Right lobe of liver (tissue), 6 donors: Measurements from ENCODE around the gene TRIP4. TPM values are rescaled to one million over a fixed set of nuclear protein-coding genes. Genes with fewer than 3 reads are reported as not detected.

Source experiments
- ATAC-seq, 4 donors: fragments of 200-7000 bp; cut with Tn5 transposase; one replicate each; pipeline ENCODE4 v1.9.1; 2020; ENCODE audit warnings: mild to moderate bottlenecking in 4 of 4, moderate library complexity in 4 of 4
- DNase-seq, 3 donors: peaks; one replicate each; pipeline ENCODE4 v3.0.0-alpha.2; 2020
- H3K27ac ChIP-seq, 3 donors: fragments of 200-600 bp; one replicate each; pipeline ENCODE4 v1.8.0; 2022
- H3K27me3 ChIP-seq, 2 donors: fragments of 200-600 bp; one replicate each; pipeline ENCODE4 v1.8.0; 2022
- H3K36me3 ChIP-seq, 4 donors: fragments of 200-600 bp; sonication (generic) in 1 of 4; one replicate each; pipeline versions ENCODE4 v1.5.1 to v1.8.0; 2017 to 2022; ENCODE audit warnings: control low read depth in 1 of 4
- H3K4me1 ChIP-seq, 4 donors: fragments of 200-600 bp; sonication (generic) in 1 of 4; one replicate each; pipeline versions ENCODE4 v1.5.1 to v1.8.0; 2017 to 2022; ENCODE audit warnings: control low read depth in 1 of 4
- H3K4me3 ChIP-seq, 3 donors: fragments of 200-600 bp; one replicate each; pipeline ENCODE4 v1.8.0; 2022
- H3K9me3 ChIP-seq, 4 donors: fragments of 200-600 bp; sonication (generic) in 1 of 4; one replicate each; pipeline versions ENCODE4 v1.5.1 to v1.8.0; 2017 to 2022; ENCODE audit warnings: control low read depth in 1 of 4
- POLR2A ChIP-seq: fragments of 450-650 bp; IDR thresholded peaks from one replicate; pipeline ENCODE4 v1.6.1; 2017; ENCODE audit warnings: antibody characterized with exemption, mild to moderate bottlenecking
- WGBS: methylation state at CpG from one replicate; pipeline ENCODE4 v1.1.6; 2018; ENCODE audit warnings: low coverage, low lambda C conversion rate; ENCODE audit not compliant: insufficient coverage; ENCODE audit errors: missing lambda C conversion rate; 5-methylcytosine and 5-hydroxymethylcytosine counted together
- intact Hi-C, 2 donors: fragments of 100-400 bp; cut with DNase I; formaldehyde crosslinking; loops; one replicate each; pipeline versions ENCODE4 v1.11.2 to v1.14.1; 2022
- total RNA-seq, 6 experiments: library from RNA; depleted of rRNA in 2 of 6; stranded (reverse); fragments of >200 nt in 2 of 6; fragmentation: NEBNext Ultra II Directional in 3 of 6; extraction: Animal tissue kit (Norgen Biotek cat#: 25700) in 3 of 6; gene quantifications; one replicate each; pipeline versions ENCODE4 v1.1.0 to v1.2.4, GENCODE V29; 2016 to 2023
- TF ChIP-seq, protein P1 (sequence below), 4 donors: fragments of 200-600 bp in 3 of 4; fragments of 450-650 bp in 1 of 4; IDR thresholded peaks; one replicate each; pipeline versions ENCODE4 v1.5.1 to v1.8.0; 2016 to 2022; ENCODE audit warnings: antibody characterized with exemption in 4 of 4, mild to moderate bottlenecking in 2 of 4
- donor health status: DM: no; HTN: yes; CAD: no.
- donor health status: DM: no; HTN: no; CAD: no.
- donor health status: DM: no; HTN: no; CAD: no.
- donor health status: DM: no; HTN: yes; CAD: no.
- donor health status: DM: no; HTN: yes; CAD: no.

The TRIP4 gene
- total RNA-seq, 6 experiments from 2014 or later, result 4.2 to 12.5 (median 9.5) TPM

DNA sequence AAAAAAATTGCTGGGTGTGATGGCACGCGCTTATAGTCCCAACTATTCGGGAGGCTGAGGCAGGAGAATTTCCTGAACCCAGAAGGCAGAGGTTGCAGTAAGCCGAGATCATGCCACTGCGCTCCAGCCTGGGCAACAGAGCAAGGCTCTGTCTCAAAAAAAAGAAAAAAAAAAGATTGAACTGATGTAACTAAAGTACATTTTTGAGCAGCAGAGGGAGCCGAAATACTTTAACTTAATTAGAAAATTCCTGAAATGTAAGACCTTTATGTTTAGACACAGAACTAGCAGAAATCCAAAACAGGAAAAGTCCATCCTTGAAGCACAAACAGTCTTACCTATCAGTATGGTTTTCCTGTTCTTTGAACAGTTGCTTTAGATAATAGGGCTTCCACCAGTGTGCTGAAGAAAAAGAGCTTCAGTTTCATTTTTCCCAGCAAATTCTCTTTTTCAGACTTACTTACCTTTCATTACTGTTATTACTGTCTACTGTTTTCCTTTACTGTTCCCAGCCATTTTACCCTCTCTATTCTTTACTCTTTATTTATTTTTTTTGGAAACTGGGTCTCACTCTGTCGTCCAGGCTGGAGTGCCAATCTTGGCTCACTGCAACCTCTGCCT, 39.3 kb downstream of the TRIP4 start:
- DNase-seq (no peak), ATAC-seq (peak; percentile 52 to 67 (median 66))
- 72% methylated on average over 7 of the region's 7 CpGs for WGBS
- no peak for TF ChIP-seq POLR2A
- TF ChIP-seq, protein P1, sequence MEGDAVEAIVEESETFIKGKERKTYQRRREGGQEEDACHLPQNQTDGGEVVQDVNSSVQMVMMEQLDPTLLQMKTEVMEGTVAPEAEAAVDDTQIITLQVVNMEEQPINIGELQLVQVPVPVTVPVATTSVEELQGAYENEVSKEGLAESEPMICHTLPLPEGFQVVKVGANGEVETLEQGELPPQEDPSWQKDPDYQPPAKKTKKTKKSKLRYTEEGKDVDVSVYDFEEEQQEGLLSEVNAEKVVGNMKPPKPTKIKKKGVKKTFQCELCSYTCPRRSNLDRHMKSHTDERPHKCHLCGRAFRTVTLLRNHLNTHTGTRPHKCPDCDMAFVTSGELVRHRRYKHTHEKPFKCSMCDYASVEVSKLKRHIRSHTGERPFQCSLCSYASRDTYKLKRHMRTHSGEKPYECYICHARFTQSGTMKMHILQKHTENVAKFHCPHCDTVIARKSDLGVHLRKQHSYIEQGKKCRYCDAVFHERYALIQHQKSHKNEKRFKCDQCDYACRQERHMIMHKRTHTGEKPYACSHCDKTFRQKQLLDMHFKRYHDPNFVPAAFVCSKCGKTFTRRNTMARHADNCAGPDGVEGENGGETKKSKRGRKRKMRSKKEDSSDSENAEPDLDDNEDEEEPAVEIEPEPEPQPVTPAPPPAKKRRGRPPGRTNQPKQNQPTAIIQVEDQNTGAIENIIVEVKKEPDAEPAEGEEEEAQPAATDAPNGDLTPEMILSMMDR (IDR thresholded peaks at IDR 0.05), result peak; percentile 29 to 46 (median 34)
- peaks cover 0 to 21% (median 0%) of the 10 kb centered on the region in 4 donors for H3K4me1 ChIP-seq
- H3K27ac ChIP-seq, result no peak overlapping the region
- H3K4me3 ChIP-seq, result no peak overlapping the region
- peaks cover 0 to 18% (median 2%) of the 10 kb centered on the region in 4 donors for H3K36me3 ChIP-seq
- intact Hi-C loops, result no loop called here
- H3K27me3 ChIP-seq, result no peaks in the 10 kb centered on the region
- H3K9me3 ChIP-seq, result no peaks in the 10 kb centered on the region

DNA sequence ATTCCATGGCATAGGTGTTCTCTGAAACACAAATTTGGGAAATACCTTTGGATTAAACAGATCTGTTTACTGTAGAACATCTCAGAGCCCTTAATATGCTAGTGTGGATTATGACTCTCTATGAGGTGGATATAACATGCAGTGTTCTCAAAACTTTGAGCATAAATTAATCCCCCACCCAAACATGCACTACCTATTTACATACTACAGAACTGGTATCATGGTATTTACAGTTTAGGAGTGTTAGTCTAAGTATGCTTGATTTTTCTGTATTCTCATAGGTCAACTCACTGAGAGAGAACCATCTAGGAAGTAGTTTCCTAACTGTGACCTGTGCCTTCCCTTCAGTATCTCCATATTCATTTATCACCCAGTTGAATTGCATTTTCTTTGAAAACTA, 41.8 kb downstream of the TRIP4 start:
- ATAC-seq, result no peak
- no peak for TF ChIP-seq POLR2A
- TF ChIP-seq, protein P1 (IDR thresholded peaks at IDR 0.05), result no peak
- Histone ChIP-seq H3K27ac (no peak overlapping the region), H3K36me3 (peaks cover 0 to 10% (median 0%) of the 10 kb centered on the region in 4 donors), H3K9me3 (no peaks in the 10 kb centered on the region), H3K27me3 (no peaks in the 10 kb centered on the region), H3K4me3 (no peak overlapping the region), H3K4me1 (peaks cover 0 to 10% (median 0%) of the 10 kb centered on the region in 4 donors)
- DNase-seq, result no peak
- intact Hi-C loops, result no loop called here

DNA sequence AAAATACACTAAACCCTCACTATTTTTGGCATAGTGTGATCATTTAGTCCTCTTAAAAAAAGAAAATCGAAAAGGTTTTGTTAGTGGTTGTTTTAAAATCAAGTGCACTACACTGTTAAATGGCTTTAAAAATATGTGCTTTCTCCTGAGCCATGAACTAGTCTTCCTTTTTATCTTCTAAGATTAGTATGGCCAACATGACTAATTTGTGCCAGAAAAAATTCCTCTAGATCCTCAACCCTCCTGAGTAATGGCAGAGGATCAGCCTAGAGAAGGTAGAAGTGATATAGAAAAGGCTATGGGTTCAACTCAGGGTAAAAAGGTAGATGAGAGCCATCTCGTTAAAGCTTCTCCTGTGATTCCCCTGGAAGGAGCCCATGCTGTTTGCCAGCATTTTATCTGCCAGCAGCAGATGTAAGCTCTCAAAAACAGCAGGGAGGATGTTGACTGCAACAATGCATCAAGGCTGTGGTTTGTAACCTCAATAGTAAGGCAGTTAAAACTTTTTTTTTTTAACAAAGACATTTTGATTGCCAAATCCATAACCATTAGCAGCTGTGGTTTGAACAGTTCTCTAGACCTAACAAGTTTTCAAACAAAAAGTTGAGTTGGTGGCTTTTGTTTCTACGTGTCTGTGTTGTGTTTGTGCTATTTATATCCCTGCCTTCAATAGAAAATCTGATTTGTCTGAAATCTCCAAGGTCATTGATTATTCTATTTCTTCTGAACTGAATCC, 42.5 kb downstream of the TRIP4 start:
- Histone ChIP-seq H3K9me3 (no peaks in the 10 kb centered on the region), H3K27ac (no peak overlapping the region), H3K36me3 (peaks cover 0 to 8% (median 0%) of the 10 kb centered on the region in 4 donors), H3K27me3 (no peaks in the 10 kb centered on the region), H3K4me3 (no peak overlapping the region), H3K4me1 (peaks cover 0 to 9% (median 0%) of the 10 kb centered on the region in 4 donors)
- peak; percentile 31 to 53 (median 39) for ATAC-seq
- intact Hi-C loops, result no loop called here
- TF ChIP-seq, protein P1 (IDR thresholded peaks at IDR 0.05), result no peak
- no peak for TF ChIP-seq POLR2A
- no peak for DNase-seq
- WGBS, result 44% methylated on average over 3 of the region's 3 CpGs

DNA sequence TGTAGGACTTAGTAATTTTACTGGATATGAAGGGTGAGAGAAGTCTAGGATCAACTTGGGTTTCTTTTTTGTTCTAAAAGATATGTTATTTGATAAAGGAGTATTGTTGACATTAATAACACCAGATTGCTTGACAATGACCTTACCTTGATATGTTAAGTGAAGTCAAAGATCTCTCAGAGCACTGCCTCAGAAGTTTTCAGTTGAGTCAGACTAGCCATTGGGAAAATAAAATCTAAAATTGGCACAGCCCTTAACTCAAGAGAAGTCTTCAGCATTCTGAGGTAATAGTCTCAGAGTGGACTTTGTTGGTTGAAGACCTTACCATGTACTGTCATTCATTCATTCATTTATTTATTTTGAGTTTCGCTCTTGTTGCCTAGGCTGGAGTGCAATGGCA, 50.3 kb downstream of the TRIP4 start:
- no peaks in the 10 kb centered on the region for H3K36me3 ChIP-seq
- no peaks in the 10 kb centered on the region for H3K27me3 ChIP-seq
- intact Hi-C loops, result no loop called here
- no peak for TF ChIP-seq POLR2A
- H3K9me3 ChIP-seq, result no peaks in the 10 kb centered on the region
- H3K27ac ChIP-seq, result no peak overlapping the region
- H3K4me3 ChIP-seq, result no peak overlapping the region
- WGBS, result 100% methylated on average over 1 of the region's 1 CpG
- DNase-seq (no peak), ATAC-seq (no peak)
- no peaks in the 10 kb centered on the region for H3K4me1 ChIP-seq
